ENCODE results near the gene ERG. TPM values are rescaled to one million over a fixed set of nuclear protein-coding genes. Genes with fewer than 3 reads are reported as not detected.

ERG gene
- total and polyA plus RNA-seq, 2 of the 13 experiments (the other 11 are each of a cell fraction or from before 2014, with no cell fraction given) = not detected

- TF ChIP-seq E2F5 (CRISPR knock-in tag; conservative IDR thresholded peaks at IDR 0.05) (no peak), MAX (IDR thresholded peaks at IDR 0.05) (no peak), ZNF816 (CRISPR knock-in tag; IDR thresholded peaks at IDR 0.05; ENCODE audit: borderline replicate concordance) (no peak), CENPX (CRISPR knock-in tag; IDR thresholded peaks at IDR 0.05) (no peak), ZNF674 (CRISPR knock-in tag; IDR thresholded peaks at IDR 0.05; ENCODE audit: low read depth) (no peak), SMAD9 (CRISPR knock-in tag; IDR thresholded peaks at IDR 0.05) (no peak), ATF2 (CRISPR knock-in tag; IDR thresholded peaks at IDR 0.05) (no peak), MXD3 (CRISPR knock-in tag; IDR thresholded peaks at IDR 0.05) (no peak), PRDM10 (CRISPR knock-in tag; IDR thresholded peaks at IDR 0.05; ENCODE audit: low read depth) (no peak), PITX1 (CRISPR knock-in tag; IDR thresholded peaks at IDR 0.05) (peak; percentile 43; the same call in 1 of the 2 replicates), MEIS1 (CRISPR knock-in tag; IDR thresholded peaks at IDR 0.05; ENCODE audit: borderline replicate concordance) (no peak), STAG1 (CRISPR knock-in tag; IDR thresholded peaks at IDR 0.05) (no peak), ZNF20 (CRISPR knock-in tag; IDR thresholded peaks at IDR 0.05) (no peak), ZMAT5 (CRISPR knock-in tag; IDR thresholded peaks at IDR 0.05; ENCODE audit: borderline replicate concordance, low read depth) (no peak), PATZ1 (CRISPR knock-in tag; IDR thresholded peaks at IDR 0.05) (peak; percentile 21; the same call in 1 of the 2 replicates), TFDP2 (CRISPR knock-in tag; IDR thresholded peaks at IDR 0.05) (no peak)
Observed at GRCh38 chr21:38524168-38525153, 26.2 kb upstream of the ERG start (continued).

Data from HepG2 (cell line).